Measurements from ENCODE around the gene NBAS.

NBAS gene

DNA sequence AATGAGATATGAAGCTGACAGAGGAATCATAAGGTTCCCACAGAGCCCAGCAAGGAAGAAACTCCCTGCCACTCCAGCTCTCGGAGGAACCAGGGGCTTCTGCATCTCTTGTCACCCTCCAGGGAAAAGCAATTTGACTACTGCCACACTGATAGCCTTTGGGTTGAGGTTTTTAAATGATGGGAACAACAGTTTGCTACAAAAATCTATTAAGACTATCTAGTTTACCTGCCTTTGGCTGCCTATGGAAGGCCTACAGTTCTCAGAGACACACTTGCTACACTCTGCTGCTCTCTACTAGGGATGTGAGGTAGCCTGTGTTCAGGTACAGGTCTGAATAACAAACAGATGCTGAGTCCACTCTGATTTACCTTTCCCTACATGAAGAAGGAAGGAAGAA is 161.9 kb downstream of the NBAS start:
- no peak overlapping the region for H3K4me2 ChIP-seq (ENCODE audit: low read length)
- TF ChIP-seq, protein P1, sequence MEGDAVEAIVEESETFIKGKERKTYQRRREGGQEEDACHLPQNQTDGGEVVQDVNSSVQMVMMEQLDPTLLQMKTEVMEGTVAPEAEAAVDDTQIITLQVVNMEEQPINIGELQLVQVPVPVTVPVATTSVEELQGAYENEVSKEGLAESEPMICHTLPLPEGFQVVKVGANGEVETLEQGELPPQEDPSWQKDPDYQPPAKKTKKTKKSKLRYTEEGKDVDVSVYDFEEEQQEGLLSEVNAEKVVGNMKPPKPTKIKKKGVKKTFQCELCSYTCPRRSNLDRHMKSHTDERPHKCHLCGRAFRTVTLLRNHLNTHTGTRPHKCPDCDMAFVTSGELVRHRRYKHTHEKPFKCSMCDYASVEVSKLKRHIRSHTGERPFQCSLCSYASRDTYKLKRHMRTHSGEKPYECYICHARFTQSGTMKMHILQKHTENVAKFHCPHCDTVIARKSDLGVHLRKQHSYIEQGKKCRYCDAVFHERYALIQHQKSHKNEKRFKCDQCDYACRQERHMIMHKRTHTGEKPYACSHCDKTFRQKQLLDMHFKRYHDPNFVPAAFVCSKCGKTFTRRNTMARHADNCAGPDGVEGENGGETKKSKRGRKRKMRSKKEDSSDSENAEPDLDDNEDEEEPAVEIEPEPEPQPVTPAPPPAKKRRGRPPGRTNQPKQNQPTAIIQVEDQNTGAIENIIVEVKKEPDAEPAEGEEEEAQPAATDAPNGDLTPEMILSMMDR (IDR thresholded peaks at IDR 0.05; ENCODE audit: low read depth, low read length) = no peak
- no peak for TF ChIP-seq EZH2phosphoT487 (IDR thresholded peaks at IDR 0.05; ENCODE audit: low read depth)
- H4K20me1 ChIP-seq (ENCODE audit: insufficient read depth, low read length) = no peaks in the 10 kb centered on the region
- no peaks in the 10 kb centered on the region for H3K27me3 ChIP-seq (ENCODE audit: low read depth, low read length)
- H3K79me2 ChIP-seq (ENCODE audit: low read length) = no peaks in the 10 kb centered on the region
- no peak overlapping the region for H2AFZ ChIP-seq (ENCODE audit: low read depth, low read length)
- H3K4me3 ChIP-seq (ENCODE audit: low read length) = no peak overlapping the region
- no peak overlapping the region for H3K9ac ChIP-seq (ENCODE audit: low read length)
- H3K36me3 ChIP-seq (replicated peaks; ENCODE audit: low read depth, low read length) = peaks cover 4% of the 10 kb centered on the region
- no peak overlapping the region for H3K27ac ChIP-seq (ENCODE audit: low read length)
- H3K4me1 ChIP-seq (ENCODE audit: low read length) = no peaks in the 10 kb centered on the region
- H3K9me3 ChIP-seq (ENCODE audit: insufficient read depth, low read length) = no peaks in the 10 kb centered on the region

- no peaks in the 10 kb centered on the region for H3K27me3 ChIP-seq (ENCODE audit: low read depth, low read length)
- no peak overlapping the region for H3K4me3 ChIP-seq (ENCODE audit: low read length)
- no peak overlapping the region for H3K9ac ChIP-seq (ENCODE audit: low read length)
- no peak for TF ChIP-seq EZH2phosphoT487 (IDR thresholded peaks at IDR 0.05; ENCODE audit: low read depth)
- TF ChIP-seq, protein P1 (IDR thresholded peaks at IDR 0.05; ENCODE audit: low read depth, low read length) = no peak
- H3K4me1 ChIP-seq (ENCODE audit: low read length) = no peaks in the 10 kb centered on the region
- peaks cover 4% of the 10 kb centered on the region for H3K36me3 ChIP-seq (replicated peaks; ENCODE audit: low read depth, low read length)
- no peak overlapping the region for H3K27ac ChIP-seq (ENCODE audit: low read length)
- no peak overlapping the region for H2AFZ ChIP-seq (ENCODE audit: low read depth, low read length)
- H3K4me2 ChIP-seq (ENCODE audit: low read length) = no peak overlapping the region
- H3K79me2 ChIP-seq (ENCODE audit: low read length) = no peaks in the 10 kb centered on the region
- no peaks in the 10 kb centered on the region for H3K9me3 ChIP-seq (ENCODE audit: insufficient read depth, low read length)
- no peaks in the 10 kb centered on the region for H4K20me1 ChIP-seq (ENCODE audit: insufficient read depth, low read length)
Observed at GRCh38 chr2:15391751-15392150, 169.4 kb downstream of the NBAS start.

DNA sequence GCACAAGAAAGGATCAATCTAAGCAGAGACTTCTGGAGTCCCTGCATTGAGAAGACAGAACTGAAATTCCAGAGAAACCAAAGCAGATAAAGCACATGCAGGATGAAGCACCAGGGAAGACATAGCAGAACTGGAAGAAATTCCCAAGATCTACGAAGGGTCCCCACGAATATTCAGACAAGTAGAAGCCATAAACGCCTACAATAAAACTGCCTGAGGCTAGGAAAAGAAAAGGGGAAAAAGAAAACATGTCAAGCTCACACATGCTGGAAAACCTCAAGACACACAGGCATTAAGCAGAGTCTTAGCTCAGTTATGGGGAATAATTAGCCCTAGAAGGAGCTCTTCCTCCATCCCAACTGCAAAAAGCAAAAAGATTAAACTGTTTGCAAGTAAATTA is 171.2 kb downstream of the NBAS start:
- H3K9me3 ChIP-seq (ENCODE audit: insufficient read depth, low read length) = no peaks in the 10 kb centered on the region
- H3K4me1 ChIP-seq (ENCODE audit: low read length) = no peaks in the 10 kb centered on the region
- no peak overlapping the region for H3K27ac ChIP-seq (ENCODE audit: low read length)
- no peaks in the 10 kb centered on the region for H4K20me1 ChIP-seq (ENCODE audit: insufficient read depth, low read length)
- H3K36me3 ChIP-seq (replicated peaks; ENCODE audit: low read depth, low read length) = no peaks in the 10 kb centered on the region
- H3K4me3 ChIP-seq (ENCODE audit: low read length) = no peak overlapping the region
- H3K9ac ChIP-seq (ENCODE audit: low read length) = no peak overlapping the region
- H3K79me2 ChIP-seq (ENCODE audit: low read length) = no peaks in the 10 kb centered on the region
- H2AFZ ChIP-seq (ENCODE audit: low read depth, low read length) = no peak overlapping the region
- no peak overlapping the region for H3K4me2 ChIP-seq (ENCODE audit: low read length)
- no peaks in the 10 kb centered on the region for H3K27me3 ChIP-seq (ENCODE audit: low read depth, low read length)
- TF ChIP-seq EZH2phosphoT487 (IDR thresholded peaks at IDR 0.05; ENCODE audit: low read depth) = no peak
- TF ChIP-seq, protein P1 (IDR thresholded peaks at IDR 0.05; ENCODE audit: low read depth, low read length) = no peak

DNA sequence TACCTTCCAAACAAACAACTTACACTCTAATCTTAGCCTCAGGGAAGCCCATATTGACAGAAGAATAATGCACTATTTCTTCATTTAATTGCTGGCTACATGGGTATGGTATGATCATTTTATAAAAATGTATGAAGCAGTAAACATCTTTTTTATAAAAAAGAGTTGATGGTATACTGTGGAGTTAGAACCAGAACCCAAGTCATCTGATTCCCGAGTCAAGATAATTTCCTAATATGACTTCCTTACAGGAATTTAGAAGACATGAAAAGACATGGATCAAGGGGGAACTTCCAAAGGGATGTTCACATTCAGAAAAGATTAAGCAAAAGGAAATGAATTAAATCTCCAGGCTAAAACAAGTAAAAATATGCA is 171.8 kb downstream of the NBAS start:
- TF ChIP-seq EZH2phosphoT487 (IDR thresholded peaks at IDR 0.05; ENCODE audit: low read depth) = no peak
- TF ChIP-seq, protein P1 (IDR thresholded peaks at IDR 0.05; ENCODE audit: low read depth, low read length) = no peak
- H3K27ac ChIP-seq (ENCODE audit: low read length) = no peak overlapping the region
- H3K9ac ChIP-seq (ENCODE audit: low read length) = no peak overlapping the region
- H3K4me3 ChIP-seq (ENCODE audit: low read length) = no peak overlapping the region
- no peaks in the 10 kb centered on the region for H3K27me3 ChIP-seq (ENCODE audit: low read depth, low read length)
- no peak overlapping the region for H3K4me2 ChIP-seq (ENCODE audit: low read length)
- no peaks in the 10 kb centered on the region for H3K36me3 ChIP-seq (replicated peaks; ENCODE audit: low read depth, low read length)
- no peak overlapping the region for H2AFZ ChIP-seq (ENCODE audit: low read depth, low read length)
- H3K79me2 ChIP-seq (ENCODE audit: low read length) = no peaks in the 10 kb centered on the region
- no peaks in the 10 kb centered on the region for H4K20me1 ChIP-seq (ENCODE audit: insufficient read depth, low read length)
- H3K9me3 ChIP-seq (ENCODE audit: insufficient read depth, low read length) = no peaks in the 10 kb centered on the region
- H3K4me1 ChIP-seq (ENCODE audit: low read length) = no peaks in the 10 kb centered on the region
